Stimulated activated CD4-positive, alpha-beta T cell treated with anti-CD3 and anti-CD28 coated beads, Interleukin-1b, Interleukin-23, amount 100 ng/mL, for 4 hours (primary cell): ENCODE results near the gene SLC25A51.
"Not testable (repeated sequence)": the region's sequence is repeated elsewhere in the genome, so short reads cannot be mapped to it uniquely, and the experiment has no call there.

Source experiments
- DNase-seq, 2 donors: peaks; one replicate each; pipeline ENCODE4 v3.0.0-alpha.2; 2020; ENCODE audit warnings: low read depth in 2 of 2

The SLC25A51 gene

DNA sequence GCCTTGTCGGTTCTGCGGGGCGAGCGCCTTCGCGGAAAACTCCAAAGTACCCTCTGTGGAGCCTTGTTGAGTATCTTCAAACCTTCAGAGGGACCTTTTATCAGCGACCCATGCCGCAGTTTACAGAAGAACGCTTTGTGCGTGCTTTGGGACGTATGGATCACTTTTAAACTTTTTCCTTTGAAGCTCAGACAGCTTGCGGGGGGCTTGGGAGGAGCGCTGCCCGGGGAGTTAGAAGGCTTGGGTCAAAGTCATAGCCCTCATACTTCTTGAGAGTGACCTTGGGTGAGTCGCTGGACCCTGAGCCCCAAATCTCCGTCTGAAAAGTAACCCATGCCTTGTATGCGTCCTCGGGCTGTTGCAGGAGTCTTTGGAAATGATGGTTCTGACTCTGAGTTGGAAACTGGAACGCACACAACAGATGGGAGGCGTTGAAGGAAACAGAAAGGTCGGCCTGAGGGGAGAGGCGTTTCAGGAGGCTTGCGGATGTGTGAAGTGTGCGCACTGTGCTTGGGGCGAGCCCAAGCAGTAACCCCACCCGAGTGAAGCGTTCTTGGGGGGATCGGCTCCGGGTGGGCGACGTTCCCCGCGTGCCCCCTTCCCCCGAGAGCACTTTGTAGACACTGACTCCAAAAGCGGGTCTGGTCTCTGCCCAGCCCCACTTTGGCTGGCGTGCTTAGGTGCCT, 661 bp upstream of the SLC25A51 start:
- no peak for DNase-seq

DNA sequence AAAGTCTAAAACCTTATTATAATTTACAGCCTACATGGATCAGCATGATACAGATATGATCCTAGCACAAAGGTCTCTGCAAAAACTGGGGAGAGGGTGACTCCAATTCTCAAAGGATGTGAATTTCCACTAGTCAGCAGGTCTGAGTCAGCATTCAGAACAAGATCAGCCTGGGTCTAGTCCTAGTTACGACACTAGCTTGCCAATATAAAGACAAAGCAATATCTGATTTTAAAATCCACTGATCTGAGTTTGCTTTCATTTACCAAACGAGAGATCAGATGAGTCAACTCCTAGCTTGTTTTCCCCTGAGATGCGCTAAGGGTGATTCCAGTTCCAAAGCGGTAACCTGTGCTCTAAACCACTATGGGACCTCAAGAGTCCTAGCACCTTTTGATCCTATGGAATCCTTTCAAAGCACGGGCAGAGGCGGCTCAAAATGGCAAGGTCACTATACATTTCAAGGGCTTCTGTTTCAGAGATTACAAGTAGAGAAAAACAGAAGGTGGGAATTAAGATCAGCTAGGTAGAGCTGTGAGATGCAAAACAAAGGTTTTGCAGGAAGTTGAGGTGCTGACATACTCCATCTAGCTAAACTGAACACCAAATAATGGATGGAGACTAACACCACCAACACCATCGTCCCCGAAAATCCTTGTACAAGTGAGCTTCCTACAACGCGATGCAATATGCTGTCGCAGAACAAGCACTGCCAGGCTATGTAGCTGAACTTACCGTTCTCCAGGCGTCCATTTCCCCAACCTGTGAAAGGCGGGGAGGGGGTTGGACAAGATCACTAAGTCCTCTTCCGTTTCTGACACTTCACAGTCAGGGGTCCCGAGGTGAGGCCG, 906 bp downstream of the SLC25A51 start:
- DNase-seq = peak in 1 of 2 donors; percentile 3

GRCh38 chr9:37902131-37902530, 1.8 kb downstream of the SLC25A51 start:
- DNase-seq = no peak

DNA sequence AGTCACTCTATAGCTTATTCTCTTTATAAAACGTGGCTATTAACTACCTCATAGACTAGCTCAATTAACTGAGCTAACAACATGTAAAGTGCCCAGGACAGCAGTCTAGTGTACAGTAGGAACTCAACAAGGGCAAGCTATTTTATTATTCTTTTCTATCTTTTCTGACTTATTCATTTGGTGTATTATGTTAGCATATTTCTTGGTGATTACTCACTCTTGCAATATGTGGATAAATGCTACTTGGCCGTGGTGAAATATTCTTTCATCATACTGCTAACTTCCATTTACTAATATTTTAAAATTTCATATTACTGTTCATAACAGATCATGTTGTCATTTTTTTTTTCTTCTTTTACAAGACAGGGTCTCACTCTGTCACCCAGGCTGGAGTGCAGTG, 4.9 kb downstream of the SLC25A51 start:
- no peak for DNase-seq

GRCh38 chr9:37897665-37898064, 6.3 kb downstream of the SLC25A51 start:
- no peak for DNase-seq

DNA sequence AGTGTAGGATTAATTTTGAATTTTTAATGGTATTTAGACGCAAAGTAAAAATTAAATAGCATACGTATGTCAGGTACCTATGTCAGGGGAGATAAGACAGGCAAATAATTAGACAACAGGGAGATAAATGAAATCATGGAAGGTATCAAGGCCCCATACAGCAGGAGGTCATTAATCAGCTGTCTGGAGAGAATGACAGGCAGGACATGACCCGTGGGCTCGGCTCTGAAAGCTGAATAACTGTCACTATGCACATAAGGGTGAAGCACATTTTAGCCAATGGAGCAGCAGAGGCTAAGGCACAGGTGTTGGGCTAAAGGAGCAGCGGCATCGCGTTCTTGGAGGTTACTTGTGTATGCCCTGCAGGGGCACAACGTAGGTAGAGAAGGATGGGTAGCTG, 11.9 kb downstream of the SLC25A51 start:
- no peak for DNase-seq

DNA sequence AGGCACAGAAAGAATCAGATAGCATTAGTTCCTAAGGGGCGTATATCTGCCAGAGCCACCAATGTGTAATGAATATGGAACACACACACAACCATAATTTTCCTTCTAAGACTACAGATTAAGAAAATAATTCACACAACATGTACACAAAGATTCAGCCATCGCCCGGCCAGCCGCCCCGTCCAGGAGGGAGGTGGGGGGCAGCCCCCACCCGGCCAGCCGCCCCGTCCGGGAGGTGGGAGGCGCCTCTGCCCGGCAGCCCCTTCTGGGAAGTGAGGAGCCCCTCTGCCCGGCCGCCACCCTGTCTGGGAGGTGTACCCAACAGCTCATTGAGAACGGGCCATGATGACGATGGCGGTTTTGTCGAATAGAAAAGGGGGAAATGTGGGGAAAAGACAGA, 12.9 kb downstream of the SLC25A51 start:
- DNase-seq = not testable (repeated sequence)

- no peak for DNase-seq
Observed at GRCh38 chr9:37889536-37889935, 14.4 kb downstream of the SLC25A51 start.

DNA sequence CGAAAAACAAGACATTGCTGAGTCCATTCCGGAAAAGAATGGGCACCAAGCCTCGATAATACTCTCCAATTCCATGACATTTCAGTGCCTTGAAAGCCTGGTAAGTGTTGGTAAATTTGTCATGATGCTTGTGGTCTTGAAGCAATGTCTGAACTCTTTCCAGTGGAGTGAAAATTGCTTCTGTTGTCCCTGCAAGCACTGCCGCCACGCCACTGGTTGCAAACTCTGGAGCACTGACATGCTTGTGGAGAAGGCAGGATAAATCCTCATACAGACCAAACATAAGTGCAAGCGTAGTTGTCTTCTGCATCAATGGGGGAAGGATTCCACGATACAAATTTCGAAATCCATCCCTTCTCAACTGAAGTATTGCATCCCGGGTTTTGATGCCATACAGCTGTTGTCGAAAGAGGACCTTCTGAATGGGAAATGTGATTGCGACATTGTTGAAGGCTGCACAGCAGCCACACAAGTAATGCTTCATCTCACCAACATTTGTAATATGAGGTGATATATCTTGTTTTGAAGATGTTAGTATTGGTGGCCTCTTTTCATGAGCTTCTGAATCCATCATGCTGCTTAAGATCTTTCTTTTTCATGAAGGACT, 15.8 kb downstream of the SLC25A51 start:
- not testable (repeated sequence) for DNase-seq

DNA sequence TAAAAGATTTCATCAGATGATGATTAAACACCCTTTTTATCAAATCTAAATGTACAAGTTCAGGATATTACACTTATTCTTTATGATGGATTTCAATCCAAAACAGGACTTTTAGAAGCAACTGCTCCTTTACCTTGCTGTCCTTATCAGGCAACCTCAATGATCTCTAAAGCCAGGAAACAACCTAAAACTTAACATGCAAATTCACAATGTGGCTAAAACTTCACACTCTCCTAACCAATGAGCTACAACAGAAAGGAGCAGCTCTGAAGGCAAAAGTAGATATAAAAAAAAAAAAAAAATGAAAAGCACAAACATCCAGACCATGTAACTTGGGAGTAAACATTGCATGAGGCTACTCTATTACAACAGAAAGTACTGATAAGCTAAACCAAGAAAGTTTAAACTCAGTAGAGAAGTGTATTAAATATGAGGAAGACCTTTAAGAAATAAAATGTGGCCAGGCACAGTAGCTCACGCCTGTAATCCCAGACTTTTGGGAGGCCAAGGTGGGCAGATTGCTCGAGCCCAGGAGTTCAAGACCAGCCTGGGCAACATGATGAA, 22.9 kb downstream of the SLC25A51 start:
- DNase-seq = no peak

GRCh38 chr9:37876376-37876775, 27.6 kb downstream of the SLC25A51 start:
- DNase-seq = no peak

DNA sequence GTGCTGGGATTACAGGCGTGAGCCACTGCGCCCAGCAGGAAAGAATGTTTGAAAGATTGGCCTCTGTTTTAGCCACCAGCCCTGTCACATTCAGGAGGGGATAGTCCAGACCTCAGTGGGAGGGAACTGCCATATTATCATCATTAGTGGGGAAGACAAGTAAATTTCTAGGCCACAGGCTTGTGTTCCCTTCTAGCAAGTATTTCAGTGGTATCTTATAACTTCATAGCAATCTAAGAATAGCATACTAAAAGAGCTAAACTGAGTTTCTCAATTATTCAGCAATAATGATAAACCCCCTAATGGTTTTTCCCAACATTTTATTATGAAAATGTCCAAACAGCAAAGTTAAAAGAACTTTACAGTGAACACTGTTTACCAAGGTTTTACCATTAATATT, 30.0 kb downstream of the SLC25A51 start:
- DNase-seq = no peak

- no peak for DNase-seq
Observed at GRCh38 chr9:37870799-37871176, 33.1 kb downstream of the SLC25A51 start.

DNA sequence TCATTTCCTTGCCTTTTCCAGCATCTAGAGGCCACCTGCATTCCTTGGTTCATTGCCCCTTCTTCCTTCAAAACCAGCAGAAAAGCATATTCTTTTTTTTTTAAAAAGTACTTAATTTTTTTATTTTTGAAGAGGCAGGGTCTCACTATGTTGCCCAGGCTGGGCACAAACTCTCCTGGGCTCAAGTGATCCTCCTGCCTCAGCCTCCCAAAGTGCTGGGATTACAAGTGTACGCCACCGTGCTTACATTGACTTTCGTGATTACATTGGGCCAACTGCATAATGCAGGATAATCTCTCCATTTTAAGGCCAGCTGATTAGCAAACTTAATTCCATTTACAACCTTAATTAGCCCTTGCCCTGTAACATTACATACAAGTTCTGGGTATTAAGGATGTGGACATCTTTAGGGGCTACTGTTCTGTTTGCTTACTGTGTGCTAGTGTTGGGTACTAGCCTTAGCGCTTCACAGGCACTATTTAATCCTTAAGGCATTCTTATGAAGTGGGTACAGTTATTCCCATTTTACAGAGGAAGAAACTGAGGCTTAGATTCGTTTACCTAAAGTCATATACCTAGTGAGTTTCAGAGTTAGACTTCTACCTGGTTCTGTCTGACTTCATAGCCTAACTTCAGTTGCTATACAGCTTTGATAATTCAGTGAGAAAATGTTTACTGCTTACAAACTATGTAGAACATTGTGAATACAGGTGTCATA, 33.7 kb downstream of the SLC25A51 start:
- no peak for DNase-seq

- no peak for DNase-seq
Observed at GRCh38 chr9:37862530-37862929, 41.4 kb downstream of the SLC25A51 start.

GRCh38 chr9:37859043-37859442, 44.9 kb downstream of the SLC25A51 start:
- DNase-seq = no peak

DNA sequence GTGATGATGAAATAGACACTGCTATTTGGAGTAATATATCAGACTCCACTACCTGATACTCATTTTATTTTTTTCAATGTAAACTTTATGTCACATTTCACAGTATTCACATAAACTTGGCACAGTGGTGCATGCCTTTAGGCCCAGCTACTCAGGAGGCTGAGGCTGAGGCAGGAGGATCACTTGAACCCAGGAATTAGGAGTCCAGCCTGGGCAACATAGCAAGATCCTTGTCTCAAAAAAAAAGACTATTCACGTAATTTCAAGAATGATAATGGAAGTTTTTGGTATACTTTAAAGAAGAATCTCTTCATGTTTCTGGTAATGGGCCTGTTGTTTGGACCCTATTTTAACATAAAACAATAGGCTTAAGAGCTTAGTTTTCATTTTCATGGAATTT, 47.4 kb downstream of the SLC25A51 start:
- no peak for DNase-seq

DNA sequence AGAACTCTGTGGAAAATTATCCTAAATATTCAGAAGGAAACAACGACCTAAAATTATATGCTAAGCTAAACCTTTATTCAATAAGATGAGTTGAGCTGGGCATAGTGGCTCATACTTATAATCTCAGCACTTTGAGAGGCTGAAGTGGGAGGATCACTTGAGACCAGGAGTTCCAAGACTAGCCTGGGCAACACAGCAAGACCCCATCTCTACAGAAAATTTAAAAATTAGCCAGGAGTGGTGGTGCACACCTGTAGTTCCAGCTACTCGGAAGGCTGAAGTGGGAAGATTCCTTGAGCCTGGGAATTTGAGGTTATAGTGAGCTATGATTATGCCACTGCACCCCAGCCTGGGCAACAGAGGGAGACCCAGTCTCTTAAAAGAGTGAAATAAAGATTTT, 51.7 kb downstream of the SLC25A51 start:
- DNase-seq = no peak

DNA sequence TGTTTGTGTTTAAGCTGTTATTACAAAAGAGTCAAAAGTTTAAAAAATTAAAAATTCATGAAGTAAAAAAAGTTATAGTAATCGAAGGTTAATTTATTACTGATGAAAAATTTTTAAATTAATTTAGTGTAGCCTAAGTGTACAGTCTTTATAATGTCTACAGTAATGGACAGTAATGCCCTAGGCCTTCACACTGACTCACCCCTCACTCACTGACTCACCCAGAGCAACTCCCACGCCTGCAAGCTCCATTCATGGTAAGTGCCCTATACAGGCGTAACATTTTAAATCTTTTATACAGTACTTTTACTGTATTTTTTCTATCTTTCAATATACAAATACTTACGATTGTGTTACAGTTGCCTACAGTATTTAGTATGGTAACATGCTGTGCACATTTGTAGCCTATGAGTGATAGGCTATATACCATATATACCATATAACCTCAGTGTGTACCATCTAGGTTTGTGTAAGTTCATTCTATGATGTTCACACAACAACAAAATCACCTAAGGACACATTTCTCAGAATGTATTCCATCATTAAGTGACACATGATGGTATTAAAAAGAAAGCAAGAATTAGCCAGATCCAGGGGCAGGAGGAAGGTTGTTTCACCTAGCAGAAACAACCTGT, 63.2 kb downstream of the SLC25A51 start:
- DNase-seq = no peak

DNA sequence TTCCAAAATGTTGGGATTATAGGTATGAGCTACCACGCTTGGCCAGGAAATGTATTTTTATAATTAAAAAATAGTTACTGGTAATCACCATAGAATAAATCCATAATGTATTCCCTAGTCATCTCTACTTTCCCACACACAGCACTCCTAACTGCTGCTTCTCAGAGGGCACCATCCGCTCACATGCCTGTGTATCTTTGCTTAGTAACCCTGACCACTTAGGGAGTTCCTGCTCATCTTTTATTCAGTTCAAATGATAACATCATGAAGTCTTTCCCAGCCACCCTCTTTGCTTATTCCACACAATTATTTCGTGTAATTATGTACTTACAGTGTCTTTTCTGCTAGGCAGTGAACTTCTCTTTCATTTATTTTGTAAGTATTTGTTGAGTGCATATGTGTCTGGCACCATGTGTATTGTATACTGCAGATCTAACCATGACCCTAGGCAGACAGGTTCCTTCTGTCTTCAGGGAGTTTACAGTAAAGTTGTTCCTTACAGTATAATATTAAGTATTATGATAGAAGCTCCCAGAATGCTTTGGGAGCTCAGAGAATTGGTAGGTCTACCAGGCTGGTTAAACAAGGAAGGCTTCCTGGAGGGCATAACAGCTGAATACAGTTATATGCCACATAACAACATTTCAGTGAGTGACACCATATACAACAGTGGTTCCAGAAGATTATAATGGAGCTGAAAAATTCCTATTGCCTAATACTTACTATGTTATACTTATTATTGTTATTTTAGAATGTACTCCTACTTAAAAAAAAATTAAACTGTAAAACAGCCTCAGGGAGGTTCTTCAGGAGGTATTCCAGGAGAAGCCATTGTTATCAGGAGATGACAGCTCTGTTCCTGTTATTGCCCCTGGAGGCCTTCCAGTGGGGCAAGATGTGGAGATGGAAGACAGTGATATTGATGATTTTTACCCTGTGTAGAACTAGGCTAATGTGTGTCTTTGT, 64.1 kb downstream of the SLC25A51 start:
- no peak for DNase-seq
